Stimulated activated CD4-positive, alpha-beta T cell treated with anti-CD3 and anti-CD28 coated beads, Interleukin-4, amount 100 ng/mL, for 48 hours (primary cell): ENCODE results near the gene MED9.
"Not testable (repeated sequence)": the region's sequence is repeated elsewhere in the genome, so short reads cannot be mapped to it uniquely, and the experiment has no call there.

ENCODE experiments used
- DNase-seq, 2 donors: peaks; one replicate each; pipeline ENCODE4 v3.0.0-alpha.2; 2020; ENCODE audit warnings: low read depth in 2 of 2

The MED9 gene, protein sequence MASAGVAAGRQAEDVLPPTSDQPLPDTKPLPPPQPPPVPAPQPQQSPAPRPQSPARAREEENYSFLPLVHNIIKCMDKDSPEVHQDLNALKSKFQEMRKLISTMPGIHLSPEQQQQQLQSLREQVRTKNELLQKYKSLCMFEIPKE

GRCh38 chr17:17476865-17477467, at the start of gene MED9:
MED9 (plus strand) TSS chr17:17477000; CDS start chr17:17477042, 42 bp downstream.
- peak; percentile 92 to 95 for DNase-seq

GRCh38 chr17:17429222-17429621, 47.6 kb upstream of the MED9 start:
- no peak for DNase-seq

- not testable (repeated sequence) for DNase-seq
These were observed 45.9 kb upstream of the MED9 start for GRCh38 chr17:17430924-17431323.

GRCh38 chr17:17431605-17432004, 45.2 kb upstream of the MED9 start:
- no peak for DNase-seq

DNA sequence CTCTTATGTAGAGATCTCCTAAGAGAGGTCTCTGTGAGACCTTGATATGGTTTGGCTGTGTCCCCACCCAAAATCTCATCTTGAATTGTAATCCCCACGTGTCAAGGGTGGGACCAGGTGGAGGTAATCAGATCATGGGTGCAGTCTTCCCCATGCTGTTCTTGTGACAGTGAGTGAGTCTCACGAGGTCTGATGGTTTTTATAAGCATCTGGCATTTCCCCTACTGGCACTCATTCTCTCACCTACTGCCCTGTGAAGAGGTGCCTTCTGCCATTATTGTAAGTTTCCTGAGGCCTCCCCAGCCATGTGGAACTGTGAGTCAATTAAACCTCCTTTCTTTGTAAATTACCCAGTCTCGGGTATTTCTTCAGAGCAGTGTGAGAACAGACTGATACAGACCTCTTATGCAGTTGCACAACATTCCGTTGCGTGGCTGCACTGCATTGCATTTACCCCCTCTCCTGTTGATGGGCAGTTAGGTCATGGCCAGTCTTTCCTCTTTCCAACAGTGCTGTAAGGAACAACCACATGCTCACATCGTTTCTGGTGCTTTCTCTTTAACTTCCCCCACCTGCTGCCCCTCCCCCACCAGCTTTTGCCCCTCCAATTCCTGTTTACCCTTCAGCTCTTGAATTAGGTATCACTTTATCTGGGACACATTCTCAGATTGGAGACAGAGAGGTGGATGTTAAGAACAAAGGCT, 43.6 kb upstream of the MED9 start:
- DNase-seq: no peak

DNA sequence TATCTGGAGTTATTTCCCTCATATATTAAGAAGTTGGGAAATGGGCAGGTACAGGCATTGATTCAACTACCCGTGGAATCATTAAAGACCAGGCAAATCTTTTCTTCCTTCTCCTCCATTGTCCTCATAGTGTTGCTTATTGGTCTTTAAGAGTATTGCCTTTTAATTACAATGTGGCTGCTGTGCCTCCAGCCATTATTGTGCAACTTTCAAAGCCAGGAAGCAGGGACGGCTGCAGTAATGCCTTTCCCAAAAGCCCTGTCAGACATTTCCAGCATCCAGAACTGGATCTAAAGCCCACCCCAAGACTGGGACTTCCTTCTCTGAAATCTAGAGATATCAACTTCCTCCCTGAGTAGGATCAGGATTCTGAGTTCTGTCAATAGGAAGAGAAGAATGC, 42.3 kb upstream of the MED9 start:
- DNase-seq: no peak

GRCh38 chr17:17435323-17435722, 41.5 kb upstream of the MED9 start:
- no peak for DNase-seq

DNA sequence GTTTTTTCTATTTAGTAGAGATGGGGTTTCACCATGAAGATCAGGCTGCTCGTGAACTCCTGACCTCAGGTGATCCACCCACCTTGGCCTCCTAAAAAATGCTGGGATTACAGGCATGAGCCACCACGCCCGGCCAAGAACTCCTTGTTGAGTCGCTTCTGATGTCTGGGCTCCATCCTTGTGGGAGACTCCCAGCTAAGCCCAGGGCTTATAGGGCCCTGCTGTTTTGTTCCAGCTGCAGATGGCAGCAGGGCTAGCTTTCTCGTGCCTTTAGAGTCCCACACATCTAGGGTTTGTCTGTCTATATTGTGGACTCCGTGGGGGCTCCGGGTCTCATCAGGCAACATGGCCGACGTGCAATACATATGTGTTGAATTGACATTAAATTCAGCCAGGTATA, 39.3 kb upstream of the MED9 start:
- no peak for DNase-seq

- no peak for DNase-seq
These were observed 38.9 kb upstream of the MED9 start for GRCh38 chr17:17437893-17438292.

- peak; percentile 67 for DNase-seq
These were observed 36.6 kb upstream of the MED9 start for GRCh38 chr17:17440010-17440843.

- no peak for DNase-seq
These were observed 35.7 kb upstream of the MED9 start for GRCh38 chr17:17440938-17441675.

GRCh38 chr17:17443173-17443572, 33.6 kb upstream of the MED9 start:
- DNase-seq: no peak

DNA sequence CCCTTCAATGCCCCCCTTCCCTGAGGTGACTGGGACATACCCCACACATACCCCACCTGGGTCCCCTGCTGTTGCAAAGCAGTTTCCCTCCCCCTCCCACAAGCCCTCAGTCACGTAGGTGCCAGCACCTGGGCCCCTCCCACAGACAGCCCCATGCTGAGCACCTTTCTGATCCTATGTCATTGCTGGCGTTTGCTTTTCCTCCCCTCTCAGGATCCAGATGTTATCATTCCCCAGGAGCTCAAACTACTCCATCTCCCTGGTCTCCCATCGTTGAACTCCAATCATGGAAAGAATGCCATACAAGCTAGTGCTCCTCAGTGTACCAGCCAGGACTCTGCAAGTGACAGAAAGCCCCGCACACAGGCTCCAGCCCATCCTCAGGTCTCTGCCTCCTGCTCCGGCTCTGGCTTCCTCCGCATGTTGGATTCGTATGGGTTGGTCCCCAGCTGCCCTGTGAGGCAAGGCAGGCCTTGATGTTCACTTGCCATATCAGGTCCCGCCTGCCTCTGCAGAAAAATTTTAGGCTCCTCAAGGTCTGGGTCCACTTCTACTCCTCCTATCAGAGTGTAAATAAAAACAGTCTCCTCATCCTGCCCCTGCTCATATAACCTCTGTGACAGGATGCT, 31.4 kb upstream of the MED9 start:
- no peak for DNase-seq

- DNase-seq: no peak
These were observed 30.7 kb upstream of the MED9 start for GRCh38 chr17:17445925-17446665.

DNA sequence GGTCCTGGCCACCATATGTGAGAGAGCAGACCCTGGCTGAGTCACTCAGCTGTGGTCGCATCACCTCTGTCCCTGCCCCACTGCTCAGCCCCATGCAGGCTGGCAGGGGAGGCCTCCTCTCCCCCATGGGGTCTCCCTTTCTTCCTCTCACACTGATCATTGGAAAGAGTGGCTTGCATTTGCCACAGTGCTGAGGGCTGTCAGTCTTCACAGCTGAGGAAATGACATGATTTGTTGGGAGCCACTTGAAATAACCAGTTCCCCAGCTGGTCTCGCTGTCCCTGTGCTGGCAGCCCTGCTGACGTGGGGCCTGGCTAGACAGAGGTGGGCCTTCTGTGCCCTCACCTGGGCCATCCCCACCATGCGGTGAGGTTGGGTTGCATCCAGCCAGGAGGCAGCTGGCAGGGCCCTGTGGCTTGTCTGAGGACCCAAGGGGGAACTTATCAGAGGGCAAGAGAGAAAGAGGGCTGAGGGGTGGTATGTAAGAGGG, 30.1 kb upstream of the MED9 start:
- DNase-seq: no peak

DNA sequence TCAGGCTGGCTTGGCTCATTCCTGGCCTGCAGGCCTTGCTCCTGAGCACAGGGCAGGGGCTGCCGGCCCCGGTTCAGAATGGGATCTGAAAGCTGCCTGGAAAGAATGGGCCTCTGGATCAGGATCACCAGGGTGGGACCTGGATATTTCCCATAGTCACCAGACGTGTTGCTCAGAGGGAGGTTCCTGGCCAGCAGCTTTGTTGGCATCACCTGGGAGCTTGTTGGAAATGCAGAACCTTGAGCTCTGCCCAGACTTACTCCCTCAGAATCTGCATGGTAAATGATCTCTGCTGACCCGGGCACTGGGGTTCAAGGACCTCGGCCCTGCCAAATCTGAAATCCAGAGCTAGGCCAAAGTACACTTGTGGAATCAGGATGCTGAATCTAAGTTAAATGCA, 29.5 kb upstream of the MED9 start:
- DNase-seq: no peak

DNA sequence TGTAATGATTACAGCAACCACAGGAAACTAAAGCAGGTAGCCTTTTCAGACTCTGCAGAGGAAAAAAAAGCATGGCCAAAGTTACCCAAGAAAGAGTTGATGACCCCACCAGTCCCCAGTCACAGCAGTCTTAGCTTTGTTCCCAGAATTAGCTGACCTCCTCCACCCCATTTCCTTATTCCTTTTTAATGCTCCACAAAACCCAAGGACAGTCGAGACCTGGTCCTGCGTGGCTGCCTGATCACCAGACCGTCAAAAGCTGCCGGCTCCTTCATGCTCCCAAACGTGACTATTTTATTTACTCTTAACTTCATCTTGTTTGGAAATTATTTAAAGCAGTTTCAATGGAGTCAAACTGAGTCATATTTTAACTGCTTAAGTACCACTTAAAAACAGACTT, 28.7 kb upstream of the MED9 start:
- DNase-seq: no peak

DNA sequence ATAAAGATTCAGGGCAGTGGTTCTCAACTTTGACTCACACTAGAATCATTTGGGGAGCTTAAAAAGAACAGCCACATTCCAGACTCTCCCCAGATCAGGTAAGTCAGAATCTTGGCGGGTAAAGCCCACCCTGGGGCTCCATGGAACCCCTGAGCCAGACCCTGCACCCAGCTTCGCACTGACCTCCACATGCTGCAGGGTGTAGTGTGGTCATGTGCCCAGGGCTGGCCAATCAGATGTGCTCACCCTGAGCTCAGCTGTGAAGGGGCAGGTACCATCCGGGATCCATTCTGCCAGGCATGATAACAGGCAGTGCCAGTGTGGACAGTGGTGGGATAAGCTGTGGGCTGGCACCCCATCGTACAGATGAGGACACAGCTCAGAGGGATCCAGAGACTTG, 28.1 kb upstream of the MED9 start:
- DNase-seq: no peak

GRCh38 chr17:17453088-17453487, 23.7 kb upstream of the MED9 start:
- no peak for DNase-seq

- DNase-seq: no peak
These were observed 22.5 kb upstream of the MED9 start for GRCh38 chr17:17454276-17454675.
